Keratinocyte (primary cell): Measurements from ENCODE around the gene PANK3. TPM values are rescaled to one million over a fixed set of nuclear protein-coding genes. Genes with fewer than 3 reads are reported as not detected.

ENCODE experiments used
- DNase-seq: peaks from one replicate; pipeline ENCODE4 v3.0.0-alpha.2; 2011; ENCODE audit warnings: low read depth, missing footprints, low spot score
- FAIRE-seq: peaks from 2 replicates; lab custom pipeline; 2011; peaks lifted over from hg19 to GRCh38; lab: Jason Lieb, UNC
- H2AFZ ChIP-seq: 2 replicates; pipeline ENCODE4 v1.6.0; 2012; ENCODE audit warnings: low read length, control low read depth, inconsistent platforms; ENCODE audit not compliant: control insufficient read depth
- H3K27ac ChIP-seq: 2 replicates; pipeline ENCODE4 v1.5.1; 2011; ENCODE audit warnings: low read length; ENCODE audit not compliant: control insufficient read depth, insufficient read depth
- H3K27me3 ChIP-seq: 3 replicates; pipeline ENCODE4 v1.6.0; 2011; ENCODE audit warnings: low read length; ENCODE audit not compliant: control insufficient read depth, insufficient read depth; ENCODE audit errors: extremely low read depth
- H3K36me3 ChIP-seq, 2 experiments: 2 replicates in 1 of 2; 3 replicates in 1 of 2; pipeline ENCODE4 v1.5.1; 2011; ENCODE audit warnings: low read length in 2 of 2, mild to moderate bottlenecking in 1 of 2; ENCODE audit not compliant: control insufficient read depth in 2 of 2, insufficient read depth in 2 of 2; ENCODE audit errors: extremely low read depth in 1 of 2
- H3K4me1 ChIP-seq: 3 replicates; pipeline ENCODE4 v1.5.1; 2011; ENCODE audit warnings: low read length; ENCODE audit not compliant: control insufficient read depth, insufficient read depth; ENCODE audit errors: extremely low read depth
- H3K4me2 ChIP-seq: 3 replicates; pipeline ENCODE4 v1.6.0; 2011; ENCODE audit warnings: low read depth, low read length; ENCODE audit not compliant: control insufficient read depth, insufficient read depth; ENCODE audit errors: extremely low read depth
- H3K4me3 ChIP-seq, 3 experiments: fragments of 200-600 bp in 1 of 3; sonication (generic) in 1 of 3; 2 replicates in 2 of 3; 3 replicates in 1 of 3; pipeline ENCODE4 v1.5.1; 2011 to 2016; ENCODE audit warnings: low read length in 3 of 3, mild to moderate bottlenecking in 3 of 3, control low read depth in 2 of 3, inconsistent platforms in 1 of 3, low read depth in 1 of 3, mixed read lengths in 1 of 3, mixed run types in 1 of 3, moderate library complexity in 1 of 3; ENCODE audit not compliant: control insufficient read depth in 2 of 3, insufficient read depth in 2 of 3; ENCODE audit errors: extremely low read depth in 1 of 3
- H3K79me2 ChIP-seq: 2 replicates; pipeline ENCODE4 v1.6.0; 2012; ENCODE audit warnings: low read length; ENCODE audit not compliant: control insufficient read depth, insufficient read depth
- H3K9ac ChIP-seq: 3 replicates; pipeline ENCODE4 v1.6.0; 2011; ENCODE audit warnings: low read length; ENCODE audit not compliant: control insufficient read depth, insufficient read depth; ENCODE audit errors: extremely low read depth
- H3K9me1 ChIP-seq: 3 replicates; pipeline ENCODE4 v1.6.0; 2011; ENCODE audit warnings: low read length; ENCODE audit not compliant: control insufficient read depth, insufficient read depth; ENCODE audit errors: extremely low read depth
- H3K9me3 ChIP-seq: 2 replicates; pipeline ENCODE4 v1.5.1; 2012; ENCODE audit warnings: low read depth, low read length; ENCODE audit not compliant: control insufficient read depth
- H4K20me1 ChIP-seq: 3 replicates; pipeline ENCODE4 v1.6.0; 2011; ENCODE audit warnings: low read length; ENCODE audit not compliant: control insufficient read depth, insufficient read depth; ENCODE audit errors: extremely low read depth
- CTCF ChIP-seq, 3 experiments: IDR thresholded peaks in 1 of 3; conservative IDR thresholded peaks in 1 of 3; optimal IDR thresholded peaks in 1 of 3; 2 replicates in 2 of 3; 3 replicates in 1 of 3; pipeline versions ENCODE3 to v1.5.1; 2011; ENCODE audit warnings: low read length in 3 of 3, mild to moderate bottlenecking in 3 of 3, moderate library complexity in 2 of 3, control low read depth in 1 of 3, inconsistent platforms in 1 of 3; ENCODE audit not compliant: insufficient read depth in 2 of 3; ENCODE audit errors: extremely low read depth in 1 of 3
- EZH2 ChIP-seq: IDR thresholded peaks from one replicate; pipeline ENCODE4 v1.6.1; 2012; ENCODE audit warnings: inconsistent platforms, mild to moderate bottlenecking, low read length, moderate library complexity
- dilution Hi-C: fragments of 300-500 bp; cut with MboI; formaldehyde crosslinking; loops from one replicate; pipeline ENCODE4 v1.7.0; 2020; ENCODE audit warnings: low sequenced_read_pairs; ENCODE audit not compliant: extremely low pct_ligation_motif_present
- polyA plus RNA-seq, 5 experiments: library from polyadenylated mRNA; depleted of rRNA in 3 of 5; stranded (reverse) in 3 of 5; stranded (forward) in 1 of 5; unstranded in 1 of 5; fragments of >200 nt; gene quantifications; 1 replicate in 1 of 5; 2 replicates in 3 of 5; 3 replicates in 1 of 5; pipeline versions ENCODE4 v1.2.1 to v1.2.3, GENCODE V29; 2011 to 2012; ENCODE audit warnings: missing spikeins in 2 of 5, low read depth in 1 of 5, low replicate concordance in 1 of 5

Gene PANK3
- polyA plus RNA-seq, 1 donor (not counting 4 experiments of a cell fraction or from before 2014, with no cell fraction given): 39.6 TPM

GRCh38 chr5:168553377-168554130, 25.6 kb downstream of the PANK3 start:
- Histone ChIP-seq H3K4me2 (no peak overlapping the region), H3K27ac (no peak overlapping the region), H4K20me1 (no peaks in the 10 kb centered on the region), H3K9ac (no peak overlapping the region), H3K79me2 (peaks cover 26% of the 10 kb centered on the region), H3K27me3 (no peaks in the 10 kb centered on the region), H2AFZ (no peak overlapping the region), H3K9me3 (no peaks in the 10 kb centered on the region), H3K9me1 (no peaks in the 10 kb centered on the region), H3K36me3 (peaks cover 14 to 15% of the 10 kb centered on the region in 2 experiments), H3K4me1 (no peaks in the 10 kb centered on the region), H3K4me3 (no peak overlapping the region)
- DNase-seq: no peak
- no peak for TF ChIP-seq EZH2
- TF ChIP-seq CTCF (optimal IDR thresholded peaks at IDR 0.05 in 1 of 3, IDR thresholded peaks at IDR 0.05 in 1 of 3, conservative IDR thresholded peaks at IDR 0.05 in 1 of 3; ENCODE audit: extremely low read depth in 1 of 3, insufficient read depth in 2 of 3, low read length in 3 of 3): no peak
- FAIRE-seq: no peak
- dilution Hi-C loops: no loop called here

GRCh38 chr5:168552146-168552545, 27.0 kb downstream of the PANK3 start:
- Histone ChIP-seq H3K4me2 (no peak overlapping the region), H3K27me3 (no peaks in the 10 kb centered on the region), H3K4me3 (no peak overlapping the region), H3K36me3 (peaks cover 8 to 14% of the 10 kb centered on the region in 2 experiments), H3K9me3 (no peaks in the 10 kb centered on the region), H3K9me1 (no peaks in the 10 kb centered on the region), H3K79me2 (peaks cover 26% of the 10 kb centered on the region), H3K4me1 (no peaks in the 10 kb centered on the region), H4K20me1 (no peaks in the 10 kb centered on the region), H2AFZ (no peak overlapping the region), H3K9ac (no peak overlapping the region), H3K27ac (no peak overlapping the region)
- TF ChIP-seq EZH2 (no peak), CTCF (optimal IDR thresholded peaks at IDR 0.05 in 1 of 3, IDR thresholded peaks at IDR 0.05 in 1 of 3, conservative IDR thresholded peaks at IDR 0.05 in 1 of 3; ENCODE audit: extremely low read depth in 1 of 3, insufficient read depth in 2 of 3, low read length in 3 of 3) (no peak)
- DNase-seq (no peak), FAIRE-seq (no peak)
- dilution Hi-C loops: no loop called here
